ENCODE measurements around the gene RILPL1. TPM values are rescaled to one million over a fixed set of nuclear protein-coding genes. Genes with fewer than 3 reads are reported as not detected.
A peak's percentile ranks its signal among the peaks of the same experiment; 100 is the strongest.
"Not testable (repeated sequence)": the region's sequence is repeated elsewhere in the genome, so short reads cannot be mapped to it uniquely, and the experiment has no call there.

RILPL1 gene
- total RNA-seq, 1 donor from 2014 or later = 6.0 TPM

- DNase-seq = peak; percentile 89
Measured at GRCh38 chr12:123457980-123458779, 75.3 kb downstream of the RILPL1 start, which contains the start of gene SNRNP35. SNRNP35 (plus strand) TSS chr12:123458139; CDS start chr12:123465541, 7,402 bp downstream.

DNA sequence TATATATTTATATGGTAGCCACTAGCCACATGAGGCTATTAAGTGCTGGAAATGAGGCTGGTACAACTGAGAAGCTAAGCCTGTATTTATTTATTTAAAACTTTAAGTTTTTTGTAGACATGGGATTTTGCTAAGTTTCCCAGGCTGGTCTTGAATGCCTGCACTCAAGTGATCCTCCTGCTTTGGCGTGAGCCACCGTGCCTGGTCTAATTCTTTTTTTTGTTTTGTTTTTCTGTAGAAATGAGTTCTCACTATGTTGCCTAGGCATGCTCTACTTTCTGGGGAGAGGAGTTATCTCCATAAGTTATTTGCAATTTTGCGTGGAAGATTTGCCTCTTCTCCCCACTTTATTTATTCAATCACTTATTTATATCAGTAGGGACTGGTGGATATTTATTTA is 80.4 kb downstream of the RILPL1 start:
- no peak for DNase-seq

GRCh38 chr12:123452276-123452550 is 81.3 kb downstream of the RILPL1 start:
- not testable (repeated sequence) for DNase-seq

DNA sequence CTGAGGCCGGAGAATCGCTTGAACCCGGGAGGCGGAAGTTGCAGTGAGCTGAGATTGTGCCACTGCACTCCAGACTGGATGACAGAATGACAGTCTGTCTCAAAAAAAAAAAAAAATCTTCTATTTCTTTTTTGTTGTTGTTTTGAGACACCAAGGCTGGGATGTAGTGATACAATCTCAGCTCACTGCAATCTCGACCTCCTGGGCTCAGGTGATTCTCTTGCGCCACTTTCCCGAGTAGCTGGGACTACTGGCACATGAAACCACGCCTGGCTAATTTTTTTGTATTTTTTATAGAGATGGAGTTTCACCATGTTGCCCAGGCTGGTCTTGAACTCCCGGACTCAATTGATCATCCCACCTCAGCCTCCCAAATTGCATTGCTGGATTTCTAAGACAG is 82.9 kb downstream of the RILPL1 start:
- no peak for DNase-seq

DNA sequence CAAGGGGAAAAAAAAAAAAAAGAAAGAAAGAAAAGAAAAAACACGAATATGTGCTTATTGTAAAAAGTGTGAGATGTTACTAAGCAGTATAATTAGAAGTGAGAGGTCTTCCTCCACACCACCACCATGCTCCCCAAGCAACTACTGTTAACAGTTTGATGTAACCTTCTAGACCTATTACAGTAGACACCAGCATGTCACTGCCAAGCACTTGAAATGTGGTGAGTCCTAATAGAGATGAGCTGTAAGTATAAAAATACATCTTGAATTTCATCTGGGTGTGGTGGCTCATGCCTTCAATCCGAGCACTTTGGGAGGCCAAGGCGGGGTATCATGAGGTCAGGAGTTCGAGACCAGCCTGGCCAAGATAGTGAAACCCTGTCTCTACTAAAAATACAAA is 83.7 kb downstream of the RILPL1 start:
- DNase-seq = no peak

- no peak for DNase-seq
Measured at GRCh38 chr12:123449249-123449733, 84.2 kb downstream of the RILPL1 start.

GRCh38 chr12:123446333-123446713 is 87.2 kb downstream of the RILPL1 start:
- DNase-seq = no peak

DNA sequence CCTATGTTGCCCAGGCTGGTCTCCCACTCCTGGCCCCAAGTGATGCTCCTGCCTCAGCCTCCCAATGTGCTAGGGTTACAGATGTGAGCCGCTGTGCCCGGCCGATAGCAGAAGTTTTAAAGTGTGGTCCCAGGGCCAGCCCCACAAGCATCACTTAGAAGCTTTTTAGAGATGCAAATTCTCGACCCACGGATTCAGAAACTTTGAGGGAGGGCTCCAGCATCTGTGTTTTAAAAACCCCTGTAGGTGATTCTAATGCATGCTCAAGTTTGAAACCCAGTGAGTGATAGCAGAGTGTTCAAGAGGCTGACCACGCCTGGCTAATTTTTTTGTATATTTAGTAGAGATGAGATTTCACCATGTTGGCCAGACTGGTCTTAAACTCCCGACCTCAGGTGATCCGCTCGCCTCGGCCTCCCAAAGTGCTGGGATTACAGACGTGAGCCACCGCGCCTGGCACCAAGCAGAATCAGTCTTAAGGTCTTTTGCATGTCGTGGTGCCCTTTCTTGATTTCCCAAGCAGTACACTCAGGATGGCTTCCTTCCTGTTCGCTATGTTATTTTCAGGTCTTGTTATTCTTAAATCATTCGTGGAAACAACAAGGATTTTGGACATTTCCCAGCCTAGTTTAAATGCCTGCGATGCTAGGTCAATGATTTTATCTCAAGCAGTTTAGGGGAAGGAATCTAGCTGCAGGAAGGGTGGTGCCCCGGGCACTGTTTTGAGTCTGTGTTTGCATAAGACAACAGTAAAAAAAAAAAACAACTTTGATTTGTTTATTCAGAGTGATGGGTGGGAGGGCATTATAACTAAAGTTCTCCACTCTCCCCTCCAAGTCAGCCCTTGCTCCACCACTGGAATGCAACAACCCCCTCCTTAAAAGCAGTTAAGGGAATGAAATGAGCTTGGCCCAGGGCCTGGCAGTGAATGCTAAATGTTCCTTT is 87.9 kb downstream of the RILPL1 start:
- DNase-seq = peak; percentile 82

DNA sequence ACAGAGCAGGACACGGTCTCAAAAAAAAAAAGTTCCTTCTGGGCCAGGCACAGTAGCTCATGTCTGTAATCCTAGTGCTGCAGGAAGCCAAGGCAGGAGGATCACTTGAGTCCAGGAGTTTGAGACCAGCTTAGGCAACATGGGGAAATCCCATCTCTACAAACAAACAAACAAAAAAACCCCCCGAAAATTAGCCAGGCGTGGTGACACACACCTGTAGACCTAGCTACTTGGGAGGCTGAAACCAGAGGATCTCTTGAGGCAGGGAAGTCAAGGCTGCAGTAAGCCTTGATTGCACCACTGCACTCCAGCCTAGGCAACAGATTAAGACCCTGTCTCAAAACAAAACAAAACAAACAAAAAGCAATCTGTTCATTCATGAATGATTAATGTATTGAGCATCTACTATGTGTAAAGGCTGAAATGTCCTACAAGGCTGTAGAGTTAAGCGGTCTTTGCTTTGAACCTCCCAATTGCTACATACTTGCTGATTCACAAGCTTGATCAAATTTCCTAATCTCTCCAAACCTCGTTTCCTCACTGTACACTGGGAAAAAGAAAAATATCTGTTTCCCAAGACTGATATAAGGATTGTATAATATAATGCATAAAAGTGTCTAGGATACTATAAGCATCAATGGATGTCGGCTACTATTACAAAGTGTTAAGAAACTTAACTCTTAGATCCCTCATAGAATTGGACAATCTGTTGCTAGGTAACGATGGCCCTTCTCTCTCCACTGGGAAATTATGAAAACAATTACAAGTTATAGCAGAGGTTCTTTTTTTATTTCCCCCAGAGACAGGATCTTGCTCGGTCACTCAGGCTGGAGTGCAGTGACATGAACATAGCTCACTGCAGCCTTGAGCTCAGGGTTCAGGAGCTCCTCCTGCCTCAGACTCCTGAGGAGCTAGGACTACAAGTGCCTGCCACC is 89.2 kb downstream of the RILPL1 start:
- peak; percentile 59 for DNase-seq

DNA sequence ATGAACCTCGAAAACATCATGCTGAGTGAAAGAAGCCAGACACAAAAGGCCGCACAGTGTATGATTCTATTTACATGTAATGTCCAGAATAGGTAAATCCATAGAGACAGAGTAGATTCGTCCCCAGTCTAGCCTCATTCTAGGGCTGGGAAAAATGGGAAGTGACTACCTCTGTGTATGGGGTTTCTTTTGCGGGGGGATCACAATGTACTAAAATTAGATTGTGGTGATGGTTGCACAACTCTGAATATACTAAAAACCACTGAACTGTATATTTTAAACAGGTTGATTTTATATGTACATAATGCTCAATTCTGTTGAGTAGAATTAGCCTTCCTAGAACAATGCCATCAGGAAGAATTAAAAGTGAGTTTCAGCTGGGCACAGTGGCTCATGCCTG is 90.7 kb downstream of the RILPL1 start:
- no peak for DNase-seq

- no peak for DNase-seq
Measured at GRCh38 chr12:123441523-123442164, 91.9 kb downstream of the RILPL1 start.

- peak; percentile 78 for DNase-seq
Measured at GRCh38 chr12:123436017-123436964, 97.2 kb downstream of the RILPL1 start, which contains the start of gene RILPL2. RILPL2 (minus strand) TSS chr12:123436684; CDS start chr12:123436420, 264 bp downstream.

DNA sequence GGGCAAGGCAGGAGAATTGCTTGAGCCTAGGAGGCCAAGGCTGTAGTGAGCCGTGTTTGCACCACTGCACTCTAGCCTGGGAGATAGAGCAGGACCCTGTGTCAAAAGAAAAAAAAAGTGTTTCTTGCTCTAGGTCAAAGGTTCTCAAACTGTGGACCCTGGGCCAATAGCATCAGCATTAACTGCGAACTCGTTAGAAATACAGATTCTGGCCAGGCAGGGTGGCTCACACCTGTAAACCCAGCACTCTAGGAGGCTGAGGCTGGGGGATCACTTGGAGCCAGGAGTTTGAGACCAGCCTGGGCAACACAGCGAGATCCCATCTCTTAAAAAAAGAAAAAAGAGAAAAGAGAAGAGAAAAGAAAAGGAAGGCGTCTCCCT is 97.9 kb downstream of the RILPL1 start:
- DNase-seq = no peak

- no peak for DNase-seq
Measured at GRCh38 chr12:123433615-123434014, 99.9 kb downstream of the RILPL1 start.

DNA sequence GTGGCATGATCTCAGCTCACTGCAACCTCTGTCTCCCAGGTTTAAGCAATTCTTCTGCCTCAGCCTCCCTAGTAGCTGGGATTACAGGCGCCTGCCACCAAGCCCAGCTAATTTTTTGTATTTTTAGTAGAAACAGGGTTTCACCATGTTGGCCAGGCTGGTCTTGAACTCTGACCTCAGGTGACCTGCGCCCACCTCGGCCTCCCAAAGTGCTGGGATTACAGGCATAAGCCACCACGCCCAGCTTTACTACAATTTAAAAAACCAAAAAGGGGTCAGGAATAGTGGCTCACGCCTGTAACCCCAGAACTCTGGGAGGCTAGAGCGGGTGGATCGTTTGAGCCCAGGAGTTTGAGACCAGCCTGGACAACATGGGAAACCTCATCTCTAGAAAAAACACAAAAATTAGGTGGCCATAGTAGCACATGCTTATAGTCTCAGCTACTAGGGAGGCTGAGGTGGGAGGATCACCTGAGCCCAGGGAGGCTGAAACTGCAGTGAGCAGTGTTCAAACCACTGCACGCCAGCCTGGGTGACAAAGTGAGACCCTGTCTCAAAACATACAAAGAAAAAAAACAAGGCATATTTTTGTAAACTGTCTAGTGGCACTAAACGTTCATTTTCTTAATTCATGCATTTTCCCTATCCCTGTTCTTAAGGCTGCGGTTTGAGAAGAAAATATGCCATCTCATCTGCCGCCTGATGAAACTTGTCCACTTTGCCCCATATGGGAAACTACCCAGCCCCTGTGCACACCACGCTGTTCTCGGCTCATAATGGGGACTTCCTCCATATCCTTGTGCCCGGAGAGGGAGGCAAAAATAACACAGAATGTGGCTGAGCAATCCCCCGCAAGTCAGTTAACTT is 101.3 kb downstream of the RILPL1 start:
- not testable (repeated sequence) for DNase-seq

DNA sequence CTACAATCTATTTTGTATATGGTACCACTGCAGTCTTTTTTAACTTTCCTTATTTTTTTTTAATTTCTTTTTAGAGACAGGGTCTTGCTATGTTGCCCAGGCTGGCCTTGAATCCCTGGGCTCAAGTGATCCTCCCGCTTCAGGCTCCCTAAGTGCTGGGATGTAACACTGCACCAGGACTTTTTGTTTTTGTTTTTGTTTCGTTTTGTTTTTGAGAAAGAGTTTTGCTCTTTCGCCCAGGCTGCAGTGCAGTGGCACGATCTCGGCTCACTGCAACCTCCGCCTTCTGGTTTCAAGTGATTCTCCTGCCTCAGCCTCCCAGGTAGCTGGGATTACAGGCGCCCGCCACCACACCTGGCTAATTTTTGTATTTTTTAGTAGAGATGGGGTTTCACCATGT is 104.4 kb downstream of the RILPL1 start:
- not testable (repeated sequence) for DNase-seq

DNA sequence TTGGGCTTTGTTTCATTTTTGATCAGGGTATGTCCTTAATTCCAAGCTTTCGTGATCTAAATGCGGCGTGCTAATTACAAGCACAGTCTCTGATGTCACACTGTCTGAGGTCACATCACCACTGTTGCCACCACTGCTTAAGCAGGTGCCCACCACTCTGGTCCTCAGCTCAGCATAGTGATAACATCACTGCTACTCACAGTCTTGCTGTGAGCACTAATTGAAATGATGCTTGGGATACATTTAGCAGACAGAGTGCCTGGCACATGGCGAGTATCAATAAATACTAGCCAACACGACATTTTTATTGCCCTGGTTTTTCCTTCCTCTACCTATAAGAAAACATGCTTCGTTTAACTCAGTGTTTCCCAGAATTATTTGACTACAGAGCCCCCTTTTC is 104.9 kb downstream of the RILPL1 start:
- no peak for DNase-seq

GRCh38 chr12:123427036-123427769 is 106.3 kb downstream of the RILPL1 start:
- DNase-seq = no peak

DNA sequence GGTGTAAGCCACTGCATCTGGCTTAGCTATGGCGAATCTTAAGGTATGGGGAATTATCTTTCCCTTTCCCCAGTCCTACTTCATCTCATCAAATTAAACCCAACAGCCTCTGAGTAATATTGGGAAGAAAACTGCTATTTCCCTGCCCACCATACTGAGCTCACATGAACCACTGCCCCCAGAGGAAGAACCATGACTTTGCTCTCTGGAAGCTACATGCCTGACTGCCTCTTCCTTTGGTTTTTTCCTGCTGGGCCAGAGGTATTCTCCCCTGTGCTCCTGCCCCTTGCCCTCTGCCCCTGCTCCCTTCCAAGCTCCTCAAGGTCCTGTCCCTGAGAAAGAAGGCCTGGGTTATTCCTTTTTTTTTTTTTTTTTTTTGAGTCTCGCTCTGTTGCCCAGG is 112.2 kb downstream of the RILPL1 start:
- DNase-seq = no peak

Data from dermis blood vessel endothelial cell (primary cell).